KMS-11 (cell line): Measurements from ENCODE around the gene RHBDD3.

Experiments
- H2AFZ ChIP-seq: fragments of 200-600 bp; sonication (generic); 2 replicates; pipeline ENCODE4 v1.6.1; 2016; ENCODE audit warnings: antibody characterized with exemption, mixed run types, low read depth
- H3K27ac ChIP-seq: fragments of 200-600 bp; sonication (generic); 2 replicates; pipeline ENCODE4 v1.6.1; 2016; ENCODE audit warnings: mild to moderate bottlenecking, mixed run types
- H3K27me3 ChIP-seq: fragments of 200-600 bp; sonication (generic); 2 replicates; pipeline ENCODE4 v1.6.1; 2017; ENCODE audit warnings: mild to moderate bottlenecking, low read depth, mixed run types, moderate library complexity; ENCODE audit not compliant: insufficient read depth
- H3K36me3 ChIP-seq: fragments of 200-600 bp; sonication (generic); 2 replicates; pipeline ENCODE4 v1.6.1; 2017; ENCODE audit warnings: mild to moderate bottlenecking, mixed run types; ENCODE audit not compliant: insufficient read depth
- H3K4me1 ChIP-seq: fragments of 200-600 bp; sonication (generic); 2 replicates; pipeline ENCODE4 v1.6.1; 2016; ENCODE audit warnings: mild to moderate bottlenecking, low read depth, mixed run types; ENCODE audit not compliant: poor library complexity, severe bottlenecking
- H3K4me2 ChIP-seq: fragments of 200-600 bp; sonication (generic); 2 replicates; pipeline ENCODE4 v1.7.0; 2016; ENCODE audit warnings: mild to moderate bottlenecking, mixed run types
- H3K4me3 ChIP-seq: fragments of 200-600 bp; sonication (generic); IDR thresholded peaks from 2 replicates; pipeline ENCODE4 v1.6.1; 2017; ENCODE audit warnings: low read depth, low read length, mixed read lengths; ENCODE audit not compliant: insufficient read depth
- H3K79me2 ChIP-seq: fragments of 200-600 bp; sonication (generic); 2 replicates; pipeline ENCODE4 v1.6.1; 2016; ENCODE audit warnings: low read depth, mixed run types; ENCODE audit not compliant: insufficient read depth
- H3K9ac ChIP-seq: fragments of 200-600 bp; sonication (generic); 2 replicates; pipeline ENCODE4 v1.6.1; 2016; ENCODE audit warnings: mild to moderate bottlenecking, mixed run types
- H4K20me1 ChIP-seq: fragments of 200-600 bp; sonication (generic); 2 replicates; pipeline ENCODE4 v1.6.1; 2016; ENCODE audit warnings: mild to moderate bottlenecking, mixed run types; ENCODE audit not compliant: insufficient read depth
- CTCF ChIP-seq: fragments of 200-600 bp; sonication (generic); conservative IDR thresholded peaks from 2 replicates; pipeline ENCODE4 v1.6.1; 2017; ENCODE audit warnings: low read depth, mild to moderate bottlenecking, antibody characterized with exemption, low read length, moderate library complexity, mixed read lengths

Gene RHBDD3

GRCh38 chr22:29259253-29259899 is 8.4 kb downstream of the RHBDD3 start:
- Histone ChIP-seq H3K4me3 (no peak overlapping the region), H2AFZ (no peak overlapping the region), H3K4me1 (peaks cover 12% of the 10 kb centered on the region), H4K20me1 (no peaks in the 10 kb centered on the region), H3K79me2 (no peaks in the 10 kb centered on the region), H3K36me3 (no peaks in the 10 kb centered on the region; the same call in 1 of the 2 replicates), H3K4me2 (no peak overlapping the region), H3K27ac (no peak overlapping the region), H3K27me3 (no peaks in the 10 kb centered on the region), H3K9ac (no peak overlapping the region)
- no peak for TF ChIP-seq CTCF

DNA sequence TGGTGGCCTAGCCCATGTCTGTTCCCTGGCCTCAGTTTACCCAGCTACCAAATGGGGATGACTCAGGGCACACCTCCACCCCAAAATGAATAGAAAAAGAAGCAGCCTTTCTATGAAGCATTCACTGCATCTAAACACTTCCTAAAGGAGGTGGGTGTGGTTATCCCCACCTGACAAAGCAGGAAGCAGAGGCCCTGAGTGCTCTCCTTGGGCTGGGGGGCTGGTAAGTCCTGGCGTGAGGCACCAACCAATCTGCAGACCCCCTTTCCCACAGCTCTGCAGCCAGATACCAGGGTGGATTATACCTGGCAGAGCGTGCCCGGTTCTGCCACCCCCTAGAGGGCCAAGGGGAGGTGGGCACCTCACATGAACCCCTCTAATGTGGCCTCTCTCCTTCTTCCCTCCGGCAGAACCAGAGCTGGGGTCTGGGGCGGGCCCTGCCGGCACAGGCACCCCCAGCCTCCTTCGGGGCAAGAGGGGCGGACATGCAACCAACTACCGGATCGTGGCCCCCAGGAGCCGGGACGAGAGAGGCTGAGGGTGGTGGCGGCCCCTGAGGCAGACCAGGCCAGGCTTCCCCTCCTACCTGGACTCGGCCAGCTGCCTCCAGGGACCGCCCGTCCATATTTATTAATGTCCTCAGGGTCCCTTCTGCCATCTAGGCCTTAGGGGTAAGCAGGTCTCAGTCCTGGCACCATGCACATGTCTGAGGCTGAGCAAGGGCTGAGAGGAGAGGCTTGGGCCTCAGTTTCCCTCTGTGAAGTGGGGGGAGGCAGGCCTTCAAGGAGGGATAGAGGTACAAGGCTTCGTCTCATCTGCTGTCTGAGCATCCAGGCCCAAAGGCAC is 9.2 kb downstream of the RHBDD3 start:
- no peaks in the 10 kb centered on the region for H3K79me2 ChIP-seq
- peaks cover 15% of the 10 kb centered on the region for H3K4me1 ChIP-seq
- H3K27ac ChIP-seq, result no peak overlapping the region
- no peaks in the 10 kb centered on the region for H3K36me3 ChIP-seq
- H3K4me2 ChIP-seq, result no peak overlapping the region
- H3K27me3 ChIP-seq, result no peaks in the 10 kb centered on the region
- no peak overlapping the region for H3K9ac ChIP-seq
- no peak overlapping the region for H3K4me3 ChIP-seq
- no peak for TF ChIP-seq CTCF
- H2AFZ ChIP-seq, result no peak overlapping the region
- H4K20me1 ChIP-seq, result no peaks in the 10 kb centered on the region

DNA sequence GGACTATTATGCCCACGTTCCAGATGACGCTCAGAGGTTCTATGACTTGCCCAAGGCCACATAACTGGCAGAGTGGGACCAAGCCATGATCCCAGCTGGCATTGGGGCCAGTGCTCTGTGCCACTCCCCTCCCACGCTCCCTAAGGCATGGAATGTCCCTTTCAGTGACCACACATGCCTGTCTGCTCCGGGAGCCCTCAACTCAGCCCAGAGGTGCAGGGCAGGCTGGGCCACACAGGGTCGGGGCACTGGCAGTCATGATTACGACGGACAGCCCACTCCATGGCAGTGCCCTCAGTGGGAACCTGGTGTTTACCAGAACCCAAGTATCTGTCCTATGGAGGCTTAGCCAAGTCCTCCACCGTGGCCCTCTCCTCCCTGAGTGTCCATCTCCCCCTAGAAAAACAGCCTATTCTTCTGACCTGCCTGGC is 10.0 kb downstream of the RHBDD3 start:
- Histone ChIP-seq H3K4me2 (no peak overlapping the region), H3K4me3 (no peak overlapping the region), H3K27me3 (no peaks in the 10 kb centered on the region), H3K4me1 (peaks cover 14% of the 10 kb centered on the region), H3K9ac (no peak overlapping the region), H4K20me1 (no peaks in the 10 kb centered on the region), H3K27ac (no peak overlapping the region), H3K79me2 (no peaks in the 10 kb centered on the region), H3K36me3 (no peaks in the 10 kb centered on the region), H2AFZ (no peak overlapping the region)
- TF ChIP-seq CTCF, result no peak

DNA sequence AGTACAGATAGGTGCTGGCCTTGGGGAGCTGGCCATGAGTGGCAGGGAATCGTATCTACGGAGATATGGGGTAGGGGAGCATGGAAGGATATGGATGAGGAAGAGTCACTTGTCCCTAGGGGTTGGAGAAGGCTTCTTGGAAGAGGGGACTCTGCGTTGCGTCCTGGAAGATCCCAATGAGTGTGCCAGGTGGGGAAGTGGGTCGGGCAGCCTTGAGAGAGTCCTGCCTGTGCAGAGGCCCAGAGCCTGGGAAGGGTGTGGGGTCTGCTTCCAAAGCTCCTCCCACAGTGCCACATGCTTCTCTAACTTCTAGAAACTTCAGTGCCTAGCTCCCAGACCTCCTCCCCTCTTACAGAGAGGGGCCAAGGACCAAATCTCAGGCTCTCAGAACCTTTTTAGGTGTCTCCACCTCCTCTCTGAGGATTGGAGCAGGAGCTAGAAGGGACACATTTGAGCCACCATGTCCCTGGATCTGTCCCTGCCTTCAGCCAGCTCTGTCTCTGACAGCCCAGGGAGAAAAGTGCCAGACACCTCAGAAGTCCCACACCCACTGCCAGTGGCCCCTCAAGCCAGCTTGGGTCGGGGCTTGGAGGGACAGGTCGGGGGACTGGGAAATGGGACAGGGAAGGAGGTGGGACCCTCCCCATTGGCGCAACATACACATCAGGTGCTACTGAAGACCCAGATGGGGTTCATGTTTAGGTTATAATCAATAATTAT is 11.0 kb downstream of the RHBDD3 start:
- H3K9ac ChIP-seq, result no peak overlapping the region
- H3K4me1 ChIP-seq, result peaks cover 7% of the 10 kb centered on the region
- no peak overlapping the region for H3K4me2 ChIP-seq
- no peaks in the 10 kb centered on the region for H4K20me1 ChIP-seq
- H3K27ac ChIP-seq, result no peak overlapping the region
- H2AFZ ChIP-seq, result no peak overlapping the region
- no peak for TF ChIP-seq CTCF
- no peak overlapping the region for H3K4me3 ChIP-seq
- no peaks in the 10 kb centered on the region for H3K36me3 ChIP-seq
- H3K79me2 ChIP-seq, result no peaks in the 10 kb centered on the region
- no peaks in the 10 kb centered on the region for H3K27me3 ChIP-seq
